Bronchial epithelial cell (primary cell): ENCODE measurements around the gene TMEM14B. TPM values are rescaled to one million over a fixed set of nuclear protein-coding genes. Genes with fewer than 3 reads are reported as not detected.

Source experiments
- DNase-seq: peaks from one replicate; pipeline ENCODE4 v3.0.0-alpha.2; 2010; ENCODE audit warnings: low read depth
- FAIRE-seq: peaks from 2 replicates; lab custom pipeline; 2011; peaks lifted over from hg19 to GRCh38; lab: Jason Lieb, UNC
- H3K27me3 ChIP-seq: 2 replicates; pipeline ENCODE4 v1.5.1; 2011; ENCODE audit warnings: low read length; ENCODE audit not compliant: control insufficient read depth, insufficient read depth
- H3K36me3 ChIP-seq: 2 replicates; pipeline ENCODE4 v1.5.1; 2011; ENCODE audit warnings: low read length; ENCODE audit not compliant: control insufficient read depth, insufficient read depth
- H3K4me3 ChIP-seq: 2 replicates; pipeline ENCODE4 v1.5.1; 2011; ENCODE audit warnings: mild to moderate bottlenecking, low read depth, low read length, control low read depth
- CTCF ChIP-seq: IDR thresholded peaks from 2 replicates; pipeline ENCODE4 v1.5.1; 2011; ENCODE audit warnings: mild to moderate bottlenecking, moderate library complexity, low read length, control low read depth, inconsistent platforms; ENCODE audit not compliant: insufficient read depth, severe bottlenecking
- total RNA-seq: library from RNA; depleted of rRNA; stranded (reverse); fragments of >200 nt; gene quantifications from 2 replicates; pipeline ENCODE4 v1.2.1, GENCODE V29; 2014

TMEM14B gene
- total RNA-seq, 1 donor from 2014 or later, result 55.8 TPM

GRCh38 chr6:10756085-10756484 is 8.5 kb downstream of the TMEM14B start:
- no peak for TF ChIP-seq CTCF
- no peak for DNase-seq
- Histone ChIP-seq H3K27me3 (no peaks in the 10 kb centered on the region), H3K4me3 (no peak overlapping the region), H3K36me3 (peaks cover 14% of the 10 kb centered on the region)
- no peak for FAIRE-seq

- Histone ChIP-seq H3K27me3 (no peaks in the 10 kb centered on the region), H3K4me3 (no peak overlapping the region), H3K36me3 (peaks cover 6% of the 10 kb centered on the region)
- TF ChIP-seq CTCF, result peak; percentile 47
- DNase-seq (peak; percentile 98), FAIRE-seq (no peak)
These were observed 11.8 kb downstream of the TMEM14B start for GRCh38 chr6:10759312-10759839.

GRCh38 chr6:10759884-10760329 is 12.3 kb downstream of the TMEM14B start:
- TF ChIP-seq CTCF, result no peak
- FAIRE-seq (no peak), DNase-seq (peak; percentile 97)
- H3K4me3 ChIP-seq, result no peak overlapping the region
- H3K27me3 ChIP-seq, result no peaks in the 10 kb centered on the region
- peaks cover 2% of the 10 kb centered on the region for H3K36me3 ChIP-seq

GRCh38 chr6:10763006-10763405 is 15.4 kb downstream of the TMEM14B start:
- no peak for DNase-seq
- Histone ChIP-seq H3K27me3 (no peaks in the 10 kb centered on the region), H3K36me3 (no peaks in the 10 kb centered on the region), H3K4me3 (no peak overlapping the region)
- no peak for FAIRE-seq
- no peak for TF ChIP-seq CTCF

- DNase-seq, result no peak
- no peak for TF ChIP-seq CTCF
- Histone ChIP-seq H3K4me3 (no peak overlapping the region), H3K27me3 (no peaks in the 10 kb centered on the region), H3K36me3 (peaks cover 1% of the 10 kb centered on the region)
- no peak for FAIRE-seq
These were observed 21.8 kb downstream of the TMEM14B start for GRCh38 chr6:10769419-10769818.

GRCh38 chr6:10771371-10771894 is 23.8 kb downstream of the TMEM14B start:
- no peak for TF ChIP-seq CTCF
- no peak overlapping the region for H3K4me3 ChIP-seq
- DNase-seq, result no peak
- H3K36me3 ChIP-seq, result peaks cover 1% of the 10 kb centered on the region
- FAIRE-seq, result peak; percentile 43
- H3K27me3 ChIP-seq, result no peaks in the 10 kb centered on the region
